H9 (cell line): ENCODE measurements around the gene SORCS2. TPM values are rescaled to one million over a fixed set of nuclear protein-coding genes. Genes with fewer than 3 reads are reported as not detected.
A peak's percentile ranks its signal among the peaks of the same experiment; 100 is the strongest.

ENCODE experiments used
- DNase-seq: peaks from one replicate; pipeline ENCODE4 v3.0.0-alpha.2; 2017
- H2AFZ ChIP-seq: one replicate; pipeline ENCODE4 v1.6.1; 2013; ENCODE audit warnings: mild to moderate bottlenecking, low read length, control low read depth, moderate library complexity
- H2AK5ac ChIP-seq: 2 replicates; pipeline ENCODE4 v1.6.1; 2013; ENCODE audit warnings: low read length, control low read depth, mixed read lengths; ENCODE audit not compliant: insufficient read length
- H2BK120ac ChIP-seq: one replicate; pipeline ENCODE4 v1.6.1; 2013; ENCODE audit warnings: low read depth, mild to moderate bottlenecking, low read length, control low read depth, inconsistent platforms; ENCODE audit not compliant: poor library complexity, severe bottlenecking
- H2BK12ac ChIP-seq: 2 replicates; pipeline ENCODE4 v1.6.1; 2013; ENCODE audit warnings: low read length, control low read depth, mixed read lengths, low read depth; ENCODE audit not compliant: insufficient read length
- H2BK15ac ChIP-seq: 2 replicates; pipeline ENCODE4 v1.6.1; 2013; ENCODE audit warnings: low read depth, low read length, control low read depth
- H2BK20ac ChIP-seq: one replicate; pipeline ENCODE4 v1.6.1; 2013; ENCODE audit warnings: low read depth, mild to moderate bottlenecking, low read length, control low read depth, inconsistent platforms; ENCODE audit not compliant: poor library complexity, severe bottlenecking
- H2BK5ac ChIP-seq: 2 replicates; pipeline ENCODE4 v1.6.1; 2013; ENCODE audit warnings: low read length, control low read depth, mixed read lengths; ENCODE audit not compliant: insufficient read length
- H3K14ac ChIP-seq: 2 replicates; pipeline ENCODE4 v1.6.1; 2013; ENCODE audit warnings: low read length, control low read depth; ENCODE audit not compliant: insufficient read depth
- H3K18ac ChIP-seq: 2 replicates; pipeline ENCODE4 v1.6.1; 2013; ENCODE audit warnings: low read depth, mild to moderate bottlenecking, mixed read lengths, low read length, control low read depth; ENCODE audit not compliant: insufficient read length
- H3K23ac ChIP-seq: 2 replicates; pipeline ENCODE4 v1.6.1; 2013; ENCODE audit warnings: low read length, control low read depth, mixed read lengths, low read depth; ENCODE audit not compliant: insufficient read length
- H3K23me2 ChIP-seq: 2 replicates; pipeline ENCODE4 v1.6.1; 2013; ENCODE audit warnings: low read depth, mild to moderate bottlenecking, mixed read lengths, low read length, control low read depth; ENCODE audit not compliant: insufficient read length, poor library complexity, severe bottlenecking
- H3K27ac ChIP-seq: 2 replicates; pipeline ENCODE4 v1.5.1; 2013; ENCODE audit warnings: low read length, control low read depth, mixed read lengths, low read depth; ENCODE audit not compliant: insufficient read length
- H3K27me3 ChIP-seq: 2 replicates; pipeline ENCODE4 v1.6.1; 2013; ENCODE audit warnings: low read length, control low read depth, inconsistent platforms; ENCODE audit not compliant: insufficient read depth
- H3K4ac ChIP-seq: 2 replicates; pipeline ENCODE4 v1.6.1; 2013; ENCODE audit warnings: low read depth, mild to moderate bottlenecking, control low read depth, inconsistent platforms, low read length, moderate library complexity
- H3K4me1 ChIP-seq: 2 replicates; pipeline ENCODE4 v1.6.1; 2013; ENCODE audit warnings: low read length, control low read depth, inconsistent platforms; ENCODE audit not compliant: insufficient read depth
- H3K4me2 ChIP-seq: 2 replicates; pipeline ENCODE4 v1.6.1; 2013; ENCODE audit warnings: low read length, control low read depth, mixed read lengths; ENCODE audit not compliant: insufficient read length, insufficient read depth
- H3K56ac ChIP-seq: 2 replicates; pipeline ENCODE4 v1.6.1; 2013; ENCODE audit warnings: low read depth, mild to moderate bottlenecking, mixed read lengths, low read length, control low read depth; ENCODE audit not compliant: insufficient read length
- H3K79me1 ChIP-seq: 2 replicates; pipeline ENCODE4 v1.6.1; 2013; ENCODE audit warnings: low read depth, mild to moderate bottlenecking, moderate library complexity, low read length, control low read depth, inconsistent platforms; ENCODE audit not compliant: insufficient read depth, poor library complexity, severe bottlenecking
- H3K79me2 ChIP-seq: 2 replicates; pipeline ENCODE4 v1.6.1; 2013; ENCODE audit warnings: low read length, control low read depth, inconsistent platforms; ENCODE audit not compliant: insufficient read depth
- H3K9ac ChIP-seq: 2 replicates; pipeline ENCODE4 v1.6.1; 2013; ENCODE audit warnings: low read length, control low read depth, mixed read lengths; ENCODE audit not compliant: insufficient read length; ENCODE audit errors: extremely low read depth
- H3K9me3 ChIP-seq: one replicate; pipeline ENCODE4 v1.6.1; 2013; ENCODE audit warnings: low read depth, low read length, inconsistent platforms; ENCODE audit not compliant: control insufficient read depth
- H3T11ph ChIP-seq: one replicate; pipeline ENCODE4 v1.6.1; 2013; ENCODE audit warnings: mild to moderate bottlenecking, low read length, control low read depth, inconsistent platforms
- H4K20me1 ChIP-seq: one replicate; pipeline ENCODE4 v1.6.1; 2013; ENCODE audit not compliant: control insufficient read depth, insufficient read length, insufficient read depth
- H4K5ac ChIP-seq: 2 replicates; pipeline ENCODE4 v1.6.1; 2013; ENCODE audit warnings: low read depth, mild to moderate bottlenecking, mixed read lengths, low read length, control low read depth; ENCODE audit not compliant: insufficient read length
- H4K8ac ChIP-seq: replicated peaks from 2 replicates; pipeline ENCODE4 v1.6.1; 2013; ENCODE audit warnings: low read length, control low read depth, mixed read lengths, low read depth; ENCODE audit not compliant: insufficient read length
- H4K91ac ChIP-seq: 2 replicates; pipeline ENCODE4 v1.6.1; 2013; ENCODE audit warnings: low read depth, mild to moderate bottlenecking, moderate library complexity, mixed read lengths, low read length, control low read depth; ENCODE audit not compliant: insufficient read length
- H3K27ac Mint-ChIP-seq, 3 experiments: 2 replicates in 2 of 3; 3 replicates in 1 of 3; pipeline ENCODE4 v1.8.0; 2020 to 2021; ENCODE audit warnings: mixed read lengths in 3 of 3, mild to moderate bottlenecking in 1 of 3, moderate library complexity in 1 of 3
- H3K27me3 Mint-ChIP-seq: 2 replicates; pipeline ENCODE4 v1.8.0; 2021; ENCODE audit warnings: low read depth, mild to moderate bottlenecking, moderate library complexity, mixed read lengths
- H3K36me3 Mint-ChIP-seq, 3 experiments: 2 replicates in 2 of 3; 3 replicates in 1 of 3; pipeline ENCODE4 v1.8.0; 2020 to 2021; ENCODE audit warnings: low read depth in 3 of 3, mixed read lengths in 3 of 3; ENCODE audit not compliant: insufficient read depth in 1 of 3
- H3K4me1 Mint-ChIP-seq, 2 experiments: 2 replicates each; pipeline ENCODE4 v1.8.0; 2020; ENCODE audit warnings: mixed read lengths in 2 of 2
- H3K4me3 Mint-ChIP-seq, 2 experiments: 2 replicates in 1 of 2; 3 replicates in 1 of 2; pipeline ENCODE4 v1.8.0; 2020 to 2021; ENCODE audit warnings: mild to moderate bottlenecking in 2 of 2, mixed read lengths in 2 of 2, moderate library complexity in 1 of 2
- H3K9me3 Mint-ChIP-seq, 2 experiments: 2 replicates in 1 of 2; 3 replicates in 1 of 2; pipeline ENCODE4 v1.8.0; 2020; ENCODE audit warnings: mild to moderate bottlenecking in 2 of 2, mixed read lengths in 2 of 2, moderate library complexity in 1 of 2
- CTCF ChIP-seq: fragments of 200-600 bp; sonication (generic); conservative IDR thresholded peaks from 3 replicates; pipeline ENCODE4 v1.8.0; 2021; ENCODE audit warnings: antibody characterized with exemption, mild to moderate bottlenecking
- WGBS: extraction: QIAGEN DNeasy Blood & Tissue Kit; methylation state at CpG from one replicate; pipeline ENCODE4 v1.1.7; 2013; ENCODE audit warnings: missing lambda C conversion rate, low lambda C conversion rate, mixed read lengths; ENCODE audit not compliant: insufficient read length; ENCODE audit errors: extremely low coverage; 5-methylcytosine and 5-hydroxymethylcytosine counted together
- long read RNA-seq: library from polyadenylated mRNA; unstranded; transcript quantifications from one replicate; pipeline ENCODE4 v2.0.0, GENCODE V29; 2020
- total RNA-seq: library from RNA; stranded (reverse); gene quantifications from 2 replicates; pipeline ENCODE4 v1.2.1, GENCODE V29; 2021

SORCS2 gene
- total RNA-seq: 0.57 and 0.72 TPM in 2 replicates
- long read RNA-seq, partial matches to known transcripts: 1 of 1 reads
- long read RNA-seq, other reads (novel, unspliced or antisense): 0 of 1 reads

- H3K9ac ChIP-seq: no peak within 1 kb of the TSS
- H2AFZ ChIP-seq: no peak within 1 kb of the TSS
- peaks cover 18% of the 10 kb centered on the region for H3K27me3 ChIP-seq
Measured at GRCh38 chr4:7192252-7193029, at the start of gene SORCS2. SORCS2 (plus strand) TSS chr4:7192538.

More at GRCh38 chr4:7192252-7193029, at the start of gene SORCS2:
- Histone ChIP-seq H2BK15ac (no peak within 1 kb of the TSS), H3K4me1 (no peaks in the 10 kb centered on the region), H2BK12ac (no peak within 1 kb of the TSS), H3K9me3 (no peaks in the 10 kb centered on the region), H2BK20ac (no peak within 1 kb of the TSS), H4K20me1 (no peaks in the 10 kb centered on the region), H2AK5ac (no peak within 1 kb of the TSS), H3K18ac (no peak within 1 kb of the TSS), H4K5ac (no peak within 1 kb of the TSS), H3K23me2 (peaks cover 9% of the 10 kb centered on the region), H3K79me2 (no peaks in the 10 kb centered on the region), H3K27ac (no peak within 1 kb of the TSS), H4K8ac (no peak within 1 kb of the TSS), H4K91ac (no peak within 1 kb of the TSS), H3K4ac (no peak within 1 kb of the TSS), H3K56ac (no peak within 1 kb of the TSS), H3K23ac (no peak within 1 kb of the TSS), H3K79me1 (no peaks in the 10 kb centered on the region), H3K4me2 (peak within 1 kb of the TSS; percentile 87), H3T11ph (no peak within 1 kb of the TSS), H2BK120ac (no peak within 1 kb of the TSS), H2BK5ac (no peak within 1 kb of the TSS), H3K14ac (peak within 1 kb of the TSS; percentile 46)
- Mint-ChIP-seq H3K4me1 (peaks cover 22 to 30% of the 10 kb centered on the region in 2 experiments), H3K4me3 (peak within 1 kb of the TSS; percentile 63 to 85), H3K27ac (no peak within 1 kb of the TSS; a peak in 1 of 7 replicates), H3K27me3 (peaks cover 87% of the 10 kb centered on the region), H3K36me3 (no peaks in the 10 kb centered on the region), H3K9me3 (no peaks in the 10 kb centered on the region)
- WGBS: no CpG with 5 or more reads among the region's 116 CpGs
- peak; percentile 74 for DNase-seq
- peak; percentile 67; the same call in 2 of the 3 replicates for TF ChIP-seq CTCF
